OCI-LY7 (cell line): ENCODE data around the gene HOXA10. TPM values are rescaled to one million over a fixed set of nuclear protein-coding genes. Genes with fewer than 3 reads are reported as not detected.

ENCODE experiments used
- BruUV-seq: library from RNA; stranded (reverse); fragments of 400-500 nt; replicated peaks from 2 replicates; lab custom pipeline; 2021; lab: Mats Ljungman, UMichigan
- CTCF ChIA-PET: fragments of 300-600 bp; sonication (Branson Sonifier 250); formaldehyde crosslinking; loops from one replicate; lab custom pipeline; 2022; ENCODE audit warnings: antibody characterized with exemption; ENCODE audit not compliant: unreplicated experiment; lab: Charles Lee
- POLR2A ChIA-PET: fragments of 300-600 bp; sonication (Branson Sonifier 250); formaldehyde crosslinking; loops from one replicate; lab custom pipeline; 2022; ENCODE audit warnings: antibody characterized with exemption; lab: Charles Lee
- DNase-seq: peaks from one replicate; pipeline ENCODE4 v3.0.0-alpha.2; 2015; ENCODE audit warnings: low spot score
- H2AFZ ChIP-seq: fragments of 200-600 bp; sonication (generic), shearing (Covaris generic); 2 replicates; pipeline ENCODE4 v1.6.1; 2014; ENCODE audit warnings: mild to moderate bottlenecking, antibody characterized with exemption, low read length, moderate library complexity
- H3K27ac ChIP-seq: fragments of 200-600 bp; sonication (generic); 2 replicates; pipeline ENCODE4 v1.5.1; 2014; ENCODE audit warnings: mixed run types, low read depth, mild to moderate bottlenecking, moderate library complexity, low read length, inconsistent platforms; ENCODE audit not compliant: poor library complexity, severe bottlenecking
- H3K36me3 ChIP-seq: fragments of 200-600 bp; sonication (generic); 2 replicates; pipeline ENCODE4 v1.6.1; 2014; ENCODE audit warnings: mild to moderate bottlenecking, antibody characterized with exemption, low read length, moderate library complexity, mixed read lengths; ENCODE audit not compliant: insufficient read depth
- H3K4me1 ChIP-seq: fragments of 200-600 bp; sonication (generic); 2 replicates; pipeline ENCODE4 v1.5.1; 2014; ENCODE audit warnings: mild to moderate bottlenecking, low read length; ENCODE audit not compliant: insufficient read depth, poor library complexity, severe bottlenecking
- H3K4me2 ChIP-seq: fragments of 200-600 bp; sonication (generic); 2 replicates; pipeline ENCODE4 v1.6.1; 2014; ENCODE audit warnings: mild to moderate bottlenecking, low read length
- H3K4me3 ChIP-seq: fragments of 200-600 bp; sonication (generic); 2 replicates; pipeline ENCODE4 v1.5.1; 2014; ENCODE audit warnings: mild to moderate bottlenecking, low read depth, low read length; ENCODE audit not compliant: poor library complexity, severe bottlenecking
- H3K79me2 ChIP-seq: fragments of 200-600 bp; sonication (generic); 2 replicates; pipeline ENCODE4 v1.6.1; 2016; ENCODE audit warnings: low read depth, mild to moderate bottlenecking, low read length, moderate library complexity, mixed read lengths; ENCODE audit not compliant: insufficient read depth
- H3K9me2 ChIP-seq: fragments of 200-600 bp; sonication (generic); 2 replicates; pipeline ENCODE4 v1.6.1; 2016; ENCODE audit warnings: mild to moderate bottlenecking, low read length, mixed read lengths; ENCODE audit not compliant: insufficient read depth
- H3K9me3 ChIP-seq: fragments of 200-600 bp; sonication (generic); 2 replicates; pipeline ENCODE4 v1.6.1; 2014; ENCODE audit warnings: mild to moderate bottlenecking, mixed run types, low read length, mixed read lengths
- H4K20me1 ChIP-seq: fragments of 200-600 bp; sonication (generic); 2 replicates; pipeline ENCODE4 v1.6.1; 2014; ENCODE audit warnings: mild to moderate bottlenecking, antibody characterized with exemption, low read length, moderate library complexity, mixed read lengths; ENCODE audit not compliant: insufficient read depth
- EZH2phosphoT487 ChIP-seq: fragments of 200-600 bp; sonication (generic); IDR thresholded peaks from 2 replicates; pipeline ENCODE4 v1.6.1; 2018; ENCODE audit warnings: low read depth, borderline replicate concordance, mild to moderate bottlenecking, mixed run types, antibody characterized with exemption, low read length, moderate library complexity, mixed read lengths
- intact Hi-C: fragments of 100-400 bp; cut with micrococcal nuclease; formaldehyde crosslinking; loops from one replicate; pipeline ENCODE4 v1.10.0; 2022; ENCODE audit not compliant: unreplicated experiment
- total RNA-seq, 2 experiments: library from RNA; depleted of rRNA in 1 of 2; stranded (reverse); fragments of >200 nt in 1 of 2; shearing (Covaris generic) in 1 of 2; gene quantifications; 2 replicates each; pipeline ENCODE4 v1.2.3, GENCODE V29; 2014 to 2022
- TF ChIP-seq, protein P1 (sequence below): fragments of 200-600 bp; sonication (generic); conservative IDR thresholded peaks from 2 replicates; pipeline ENCODE4 v1.5.1; 2014; ENCODE audit warnings: mild to moderate bottlenecking, antibody characterized with exemption, low read length, moderate library complexity, mixed read lengths

Gene HOXA10
- total RNA-seq, 2 experiments from 2014 or later: not detected

DNA sequence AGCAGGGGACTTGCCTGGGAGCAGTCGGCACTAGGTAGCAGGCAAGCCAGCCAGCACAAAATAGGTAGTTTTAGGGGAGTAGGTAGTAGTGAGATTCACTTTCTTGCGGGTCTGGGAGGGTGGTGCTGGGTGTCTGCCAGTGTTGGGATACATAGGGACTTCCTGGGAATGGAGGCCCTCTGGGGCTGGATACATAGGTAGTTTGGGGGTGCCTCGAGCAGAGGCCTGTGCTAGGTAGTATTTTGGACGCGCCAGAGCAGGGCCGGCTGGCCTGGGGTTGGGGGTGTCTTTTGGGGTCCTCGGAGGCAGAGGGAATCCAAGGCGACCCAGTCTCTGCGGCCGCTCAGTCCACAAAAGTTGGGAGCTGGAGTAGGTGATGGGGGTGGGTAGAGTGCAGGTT lies 19.8 kb downstream of the HOXA10 start:
- Histone ChIP-seq H3K4me1 (peaks cover 41% of the 10 kb centered on the region), H3K27ac (no peak overlapping the region), H3K36me3 (no peaks in the 10 kb centered on the region), H3K9me2 (no peaks in the 10 kb centered on the region), H4K20me1 (no peaks in the 10 kb centered on the region), H3K4me3 (no peak overlapping the region), H2AFZ (no peak overlapping the region), H3K4me2 (peak overlapping the region; percentile 84), H3K79me2 (peaks cover 7% of the 10 kb centered on the region; the same call in 1 of the 2 replicates), H3K9me3 (no peaks in the 10 kb centered on the region)
- intact Hi-C loops: loop anchor here (10.0 kb wide), 1 partner anchor 1260 kb away; no protein-coding TSS in a partner anchor
- no peak for DNase-seq
- ChIA-PET CTCF (no interaction called here), POLR2A (no interaction called here)
- TF ChIP-seq, protein P1, sequence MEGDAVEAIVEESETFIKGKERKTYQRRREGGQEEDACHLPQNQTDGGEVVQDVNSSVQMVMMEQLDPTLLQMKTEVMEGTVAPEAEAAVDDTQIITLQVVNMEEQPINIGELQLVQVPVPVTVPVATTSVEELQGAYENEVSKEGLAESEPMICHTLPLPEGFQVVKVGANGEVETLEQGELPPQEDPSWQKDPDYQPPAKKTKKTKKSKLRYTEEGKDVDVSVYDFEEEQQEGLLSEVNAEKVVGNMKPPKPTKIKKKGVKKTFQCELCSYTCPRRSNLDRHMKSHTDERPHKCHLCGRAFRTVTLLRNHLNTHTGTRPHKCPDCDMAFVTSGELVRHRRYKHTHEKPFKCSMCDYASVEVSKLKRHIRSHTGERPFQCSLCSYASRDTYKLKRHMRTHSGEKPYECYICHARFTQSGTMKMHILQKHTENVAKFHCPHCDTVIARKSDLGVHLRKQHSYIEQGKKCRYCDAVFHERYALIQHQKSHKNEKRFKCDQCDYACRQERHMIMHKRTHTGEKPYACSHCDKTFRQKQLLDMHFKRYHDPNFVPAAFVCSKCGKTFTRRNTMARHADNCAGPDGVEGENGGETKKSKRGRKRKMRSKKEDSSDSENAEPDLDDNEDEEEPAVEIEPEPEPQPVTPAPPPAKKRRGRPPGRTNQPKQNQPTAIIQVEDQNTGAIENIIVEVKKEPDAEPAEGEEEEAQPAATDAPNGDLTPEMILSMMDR: no peak
- TF ChIP-seq EZH2phosphoT487: no peak
- BruUV-seq: no TSS peak

DNA sequence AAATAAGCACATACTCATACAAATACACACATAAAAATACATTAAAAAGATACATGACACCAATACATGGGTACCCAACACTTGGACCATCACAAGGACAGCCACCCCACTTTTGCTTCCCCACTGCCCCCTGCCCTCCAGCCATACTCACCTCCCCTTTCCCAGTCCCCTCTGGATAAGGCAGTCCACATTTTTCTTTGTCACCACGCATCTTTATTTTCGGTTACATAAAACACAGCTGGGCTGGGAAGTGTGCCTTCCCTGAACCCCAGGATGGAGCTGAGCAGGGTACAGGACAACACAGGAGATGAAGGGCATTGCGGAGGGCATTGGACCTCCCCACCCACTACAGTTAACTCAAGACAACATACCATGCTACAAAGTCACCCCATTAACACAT lies 20.6 kb downstream of the HOXA10 start:
- Histone ChIP-seq H3K4me3 (no peak overlapping the region), H3K4me2 (no peak overlapping the region), H3K79me2 (peaks cover 8% of the 10 kb centered on the region; the same call in 1 of the 2 replicates), H3K36me3 (no peaks in the 10 kb centered on the region), H3K4me1 (peaks cover 49% of the 10 kb centered on the region), H3K9me3 (no peaks in the 10 kb centered on the region), H3K9me2 (no peaks in the 10 kb centered on the region), H3K27ac (no peak overlapping the region), H2AFZ (no peak overlapping the region), H4K20me1 (no peaks in the 10 kb centered on the region)
- ChIA-PET POLR2A (interaction anchor here (1.0 kb wide), 1 partner anchor 460 kb away, joined by 4 read pairs; no protein-coding TSS in a partner anchor), CTCF (no interaction called here)
- no peak for TF ChIP-seq EZH2phosphoT487
- TF ChIP-seq, protein P1: no peak
- DNase-seq: no peak
- intact Hi-C loops: loop anchor here (10.0 kb wide), 1 partner anchor 1259 kb away; no protein-coding TSS in a partner anchor
- BruUV-seq: no TSS peak

DNA sequence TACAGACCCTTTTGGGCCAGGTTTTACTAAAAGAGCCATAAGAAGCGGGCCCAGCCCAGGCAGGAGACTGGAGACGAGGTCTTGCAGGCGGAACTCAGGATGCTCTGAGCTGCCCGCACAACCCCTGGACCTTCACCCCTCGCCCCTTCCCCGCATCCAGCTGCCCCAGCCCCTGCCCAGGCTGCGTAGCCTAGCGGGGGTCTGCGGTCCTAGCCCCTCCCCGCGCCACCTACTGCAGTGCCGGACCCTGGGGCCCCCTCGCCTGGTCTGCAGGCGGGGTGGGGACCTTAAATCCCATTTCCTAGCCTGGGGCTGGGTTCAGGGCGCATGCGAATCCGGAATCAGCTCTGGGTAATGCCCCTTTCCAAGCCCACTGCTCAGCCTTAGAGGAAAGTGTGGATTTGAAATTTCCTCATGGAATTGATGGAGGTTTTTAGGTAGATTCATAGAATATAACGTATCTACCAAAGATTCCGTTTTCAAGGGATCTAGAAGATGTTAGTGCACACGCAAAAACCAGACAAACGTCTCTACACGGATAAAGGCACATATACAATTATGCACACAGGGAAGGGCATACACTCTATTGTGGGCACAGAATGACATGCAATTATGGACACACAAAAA lies 21.2 kb downstream of the HOXA10 start:
- Histone ChIP-seq H2AFZ (peak overlapping the region; percentile 95; the same call in 1 of the 2 replicates), H3K4me1 (peaks cover 55% of the 10 kb centered on the region), H3K4me2 (no peak overlapping the region), H3K36me3 (no peaks in the 10 kb centered on the region), H3K4me3 (no peak overlapping the region), H3K9me2 (no peaks in the 10 kb centered on the region), H3K27ac (no peak overlapping the region), H3K79me2 (peaks cover 8% of the 10 kb centered on the region; the same call in 1 of the 2 replicates), H4K20me1 (no peaks in the 10 kb centered on the region), H3K9me3 (no peaks in the 10 kb centered on the region)
- intact Hi-C loops: loop anchor here (10.0 kb wide), 1 partner anchor 1258 kb away; no protein-coding TSS in a partner anchor
- CTCF ChIA-PET: no interaction called here
- TF ChIP-seq, protein P1: no peak
- TF ChIP-seq EZH2phosphoT487: no peak
- POLR2A ChIA-PET: interaction anchor here (1.0 kb wide), 1 partner anchor 460 kb away, joined by 4 read pairs; no protein-coding TSS in a partner anchor
- DNase-seq: no peak
- BruUV-seq: no TSS peak
